Germinal center (tissue), 1 donor: ENCODE results near the gene GPLD1.

Source experiments
- DNase-seq: peaks from one replicate; pipeline ENCODE4 v3.0.0; 2012; ENCODE audit warnings: mixed read lengths, low spot score

The GPLD1 gene

DNA sequence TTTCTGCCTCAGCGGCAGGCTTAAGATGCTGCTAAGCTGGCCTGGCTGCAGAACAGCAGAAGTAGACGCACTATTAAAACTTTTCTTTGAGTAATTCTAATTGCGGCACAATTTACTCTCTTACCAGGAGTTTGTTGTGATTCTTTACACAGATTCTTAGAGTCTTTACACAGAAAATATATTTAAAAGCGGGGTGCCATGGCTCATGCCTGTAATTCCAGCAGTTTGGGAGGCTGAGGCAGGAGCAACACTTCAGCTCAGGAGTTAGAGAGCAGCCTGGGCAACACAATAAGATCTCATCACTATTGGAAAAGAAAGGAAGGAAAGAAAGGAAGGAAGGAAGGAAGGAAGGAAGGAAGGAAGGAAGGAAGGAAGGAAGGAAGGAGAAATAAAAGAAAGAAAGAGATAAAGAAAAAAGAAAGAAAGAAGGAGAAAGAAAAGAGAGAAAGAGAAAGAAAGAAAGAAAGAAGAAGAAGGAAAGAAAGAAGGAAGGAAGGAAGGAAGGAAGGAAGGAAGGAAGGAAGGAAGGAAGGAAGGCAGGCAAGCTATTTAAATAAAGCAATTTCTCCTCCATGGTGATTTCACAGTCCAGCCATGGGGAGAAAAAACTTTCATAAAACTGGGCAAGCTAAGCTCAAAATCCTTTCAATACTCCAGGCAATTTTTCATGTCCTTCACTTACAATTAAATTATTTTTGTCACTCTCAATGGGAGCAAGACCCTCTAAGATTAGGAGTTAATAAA is 107.7 kb downstream of the GPLD1 start:
- no peak for DNase-seq

DNA sequence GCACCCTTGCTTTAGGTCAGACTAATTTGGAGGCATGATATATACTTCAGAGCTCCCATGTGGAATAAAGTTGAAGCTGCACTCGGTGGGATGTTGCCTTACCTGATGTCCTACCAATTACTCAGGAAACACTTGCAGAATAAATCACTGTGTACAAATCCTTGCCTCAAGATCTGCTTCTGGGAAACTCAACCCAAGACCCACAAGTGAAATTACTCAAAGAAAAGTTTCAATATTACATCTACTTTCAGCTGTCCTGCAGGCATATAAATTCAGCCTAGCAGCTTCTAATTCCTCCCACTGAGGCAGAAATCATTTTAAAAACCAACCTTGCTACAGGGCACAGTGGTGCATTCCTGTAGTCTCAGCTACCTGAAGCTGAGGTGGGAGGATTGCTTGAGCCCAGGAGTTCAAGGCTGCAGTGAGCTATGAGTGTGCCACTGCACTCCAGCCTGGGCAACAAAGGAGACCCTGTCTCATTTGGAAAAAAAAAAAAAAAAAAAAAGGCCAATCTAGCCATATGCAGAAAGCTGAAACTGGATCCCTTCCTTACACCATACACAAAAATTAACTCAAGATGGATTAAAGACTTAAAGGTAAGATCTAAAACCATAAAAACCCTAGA is 110.8 kb downstream of the GPLD1 start:
- DNase-seq, result no peak
